SK-N-SH treated with all-trans-retinoic acid at 6 μM for 48 hours (cell line): ENCODE measurements around the gene C7orf57.

Experiments used
- ARNTL ChIP-seq: fragments of 450-650 bp; formaldehyde crosslinking; IDR thresholded peaks from 2 replicates; pipeline ENCODE4 v1.5.0; 2020; ENCODE audit warnings: low read depth, mild to moderate bottlenecking, moderate library complexity, borderline replicate concordance
- BACH2 ChIP-seq: fragments of 250-450 bp; sonication (Bioruptor Pico); IDR thresholded peaks from 2 replicates; pipeline ENCODE4 v1.9.0; 2021; ENCODE audit warnings: mild to moderate bottlenecking, borderline replicate concordance
- CREB5 ChIP-seq: fragments of 250-450 bp; sonication (Bioruptor Pico); IDR thresholded peaks from 2 replicates; pipeline ENCODE4 v1.5.1; 2020; ENCODE audit warnings: low read depth, mild to moderate bottlenecking, moderate library complexity
- CSDC2 ChIP-seq: fragments of 250-450 bp; sonication (Bioruptor Pico); IDR thresholded peaks from 2 replicates; pipeline ENCODE4 v1.5.0; 2020; ENCODE audit warnings: mild to moderate bottlenecking, moderate library complexity
- ESRRG ChIP-seq: fragments of 250-450 bp; sonication (Bioruptor Pico); IDR thresholded peaks from 2 replicates; pipeline ENCODE4 v1.6.1; 2021; ENCODE audit warnings: mild to moderate bottlenecking
- GLIS3 ChIP-seq: fragments of 250-450 bp; sonication (Bioruptor Pico); IDR thresholded peaks from 2 replicates; pipeline ENCODE4 v1.5.0; 2020; ENCODE audit warnings: mild to moderate bottlenecking, moderate library complexity
- ISL1 ChIP-seq: fragments of 250-450 bp; sonication (Bioruptor Pico); IDR thresholded peaks from 2 replicates; pipeline ENCODE4 v2.1.2; 2022; ENCODE audit warnings: mild to moderate bottlenecking, moderate library complexity
- PATZ1 ChIP-seq: fragments of 250-450 bp; sonication (Bioruptor Pico); IDR thresholded peaks from 2 replicates; pipeline ENCODE4 v1.8.0; 2020; ENCODE audit warnings: mild to moderate bottlenecking, moderate library complexity, borderline replicate concordance
- TOX ChIP-seq: fragments of 250-450 bp; sonication (Bioruptor Pico); IDR thresholded peaks from 2 replicates; pipeline ENCODE4 v1.8.0; 2021; ENCODE audit warnings: mild to moderate bottlenecking, moderate library complexity, borderline replicate concordance
- ZC3H10 ChIP-seq: fragments of 250-450 bp; sonication (Bioruptor Pico); IDR thresholded peaks from 2 replicates; pipeline ENCODE4 v1.5.1; 2021; ENCODE audit warnings: mild to moderate bottlenecking, moderate library complexity
- ZFP3 ChIP-seq: fragments of 250-450 bp; sonication (Bioruptor Pico); IDR thresholded peaks from 2 replicates; pipeline ENCODE4 v1.5.0; 2020; ENCODE audit warnings: mild to moderate bottlenecking, moderate library complexity
- ZNF8 ChIP-seq: fragments of 450-650 bp; formaldehyde crosslinking; IDR thresholded peaks from 2 replicates; pipeline ENCODE4 v1.5.0; 2020; ENCODE audit warnings: mild to moderate bottlenecking, moderate library complexity

GRCh38 chr7:48099781-48100180 is 64.4 kb downstream of the C7orf57 start:
- TF ChIP-seq GLIS3 (CRISPR knock-in tag) (no peak), ZC3H10 (CRISPR knock-in tag) (no peak), PATZ1 (CRISPR knock-in tag) (no peak), ISL1 (no peak), ZNF8 (CRISPR knock-in tag) (no peak), TOX (CRISPR knock-in tag) (no peak), ESRRG (no peak), CREB5 (CRISPR knock-in tag) (no peak), BACH2 (CRISPR knock-in tag) (no peak), ZFP3 (no peak), CSDC2 (CRISPR knock-in tag) (no peak), ARNTL (no peak)
